Upper lobe of right lung (tissue), 1 donor: Measurements from ENCODE around the gene REPIN1. TPM values are rescaled to one million over a fixed set of nuclear protein-coding genes. Genes with fewer than 3 reads are reported as not detected.

Experiments
- ATAC-seq: fragments of 200-7000 bp; cut with Tn5 transposase; one replicate; pipeline ENCODE4 v1.9.1; 2020; ENCODE audit warnings: mild to moderate bottlenecking, moderate library complexity
- DNase-seq: peaks from one replicate; pipeline ENCODE4 v3.0.0-alpha.2; 2020
- H3K27ac ChIP-seq: fragments of 200-600 bp; one replicate; pipeline ENCODE4 v1.8.0; 2022
- H3K27me3 ChIP-seq: fragments of 200-600 bp; one replicate; pipeline ENCODE4 v1.8.0; 2022; ENCODE audit warnings: mild to moderate bottlenecking
- H3K36me3 ChIP-seq: fragments of 200-600 bp; one replicate; pipeline ENCODE4 v1.8.0; 2022
- H3K4me1 ChIP-seq: fragments of 200-600 bp; one replicate; pipeline ENCODE4 v1.8.0; 2022
- H3K4me3 ChIP-seq: fragments of 200-600 bp; one replicate; pipeline ENCODE4 v1.8.0; 2022; ENCODE audit warnings: mild to moderate bottlenecking
- H3K9me3 ChIP-seq: fragments of 200-600 bp; one replicate; pipeline ENCODE4 v1.8.0; 2022
- CTCF ChIP-seq: fragments of 200-600 bp; IDR thresholded peaks from one replicate; pipeline ENCODE4 v1.8.0; 2022; ENCODE audit warnings: antibody characterized with exemption
- intact Hi-C: fragments of 100-400 bp; cut with DNase I; formaldehyde crosslinking; loops from one replicate; pipeline ENCODE4 v1.11.0; 2022
- total RNA-seq: library from RNA; stranded (reverse); fragmentation: NEBNext Ultra II Directional; extraction: Animal tissue kit (Norgen Biotek cat#: 25700); gene quantifications from one replicate; pipeline ENCODE4 v1.2.1, GENCODE V29; 2021
- donor health status: DM: no; HTN: yes; CAD: no; lungs with severe emphysema.

Gene REPIN1
- total RNA-seq, 1 donor from 2014 or later, result 93.7 TPM

- Histone ChIP-seq H3K4me1 (peaks cover 30% of the 10 kb centered on the region), H3K27me3 (no peaks in the 10 kb centered on the region), H3K4me3 (peak overlapping the region; percentile 96), H3K36me3 (no peaks in the 10 kb centered on the region), H3K9me3 (no peaks in the 10 kb centered on the region), H3K27ac (peak overlapping the region; percentile 92)
- TF ChIP-seq CTCF, result no peak
- intact Hi-C loops, result no loop called here
- DNase-seq (no peak), ATAC-seq (no peak)
Measured at GRCh38 chr7:150379441-150380379, 11.1 kb downstream of the REPIN1 start.

- no peak for ATAC-seq
- Histone ChIP-seq H3K9me3 (no peaks in the 10 kb centered on the region), H3K36me3 (no peaks in the 10 kb centered on the region), H3K4me3 (peak overlapping the region; percentile 96), H3K27me3 (no peaks in the 10 kb centered on the region), H3K4me1 (peaks cover 26% of the 10 kb centered on the region), H3K27ac (no peak overlapping the region)
- no peak for DNase-seq
- intact Hi-C loops, result no loop called here
- TF ChIP-seq CTCF, result no peak
Measured at GRCh38 chr7:150380463-150380862, 11.8 kb downstream of the REPIN1 start.

GRCh38 chr7:150381096-150381495, 12.5 kb downstream of the REPIN1 start:
- no peak for TF ChIP-seq CTCF
- Histone ChIP-seq H3K27me3 (no peaks in the 10 kb centered on the region), H3K27ac (no peak overlapping the region), H3K36me3 (no peaks in the 10 kb centered on the region), H3K4me1 (peaks cover 26% of the 10 kb centered on the region), H3K4me3 (no peak overlapping the region), H3K9me3 (no peaks in the 10 kb centered on the region)
- ATAC-seq, result no peak
- peak; percentile 48 for DNase-seq
- intact Hi-C loops, result no loop called here

GRCh38 chr7:150381785-150382122, 13.1 kb downstream of the REPIN1 start:
- DNase-seq (peak; percentile 57), ATAC-seq (no peak)
- Histone ChIP-seq H3K27ac (no peak overlapping the region), H3K9me3 (no peaks in the 10 kb centered on the region), H3K27me3 (no peaks in the 10 kb centered on the region), H3K4me3 (no peak overlapping the region), H3K4me1 (peaks cover 26% of the 10 kb centered on the region), H3K36me3 (no peaks in the 10 kb centered on the region)
- intact Hi-C loops, result no loop called here
- no peak for TF ChIP-seq CTCF

GRCh38 chr7:150382123-150382843, 13.7 kb downstream of the REPIN1 start:
- Histone ChIP-seq H3K27me3 (no peaks in the 10 kb centered on the region), H3K4me3 (no peak overlapping the region), H3K9me3 (no peaks in the 10 kb centered on the region), H3K36me3 (no peaks in the 10 kb centered on the region), H3K27ac (no peak overlapping the region), H3K4me1 (peaks cover 20% of the 10 kb centered on the region)
- ATAC-seq (no peak), DNase-seq (peak; percentile 47)
- TF ChIP-seq CTCF, result no peak
- intact Hi-C loops, result no loop called here
